Stimulated activated CD4-positive, alpha-beta T cell treated with anti-CD3 and anti-CD28 coated beads, Interleukin-1b, Interleukin-23, amount 100 ng/mL, for 1 hour (primary cell): ENCODE measurements around the gene TRIM56.

Experiments
- DNase-seq, 2 donors: peaks; one replicate each; pipeline ENCODE4 v3.0.0-alpha.2; 2020; ENCODE audit warnings: low read depth in 2 of 2

The TRIM56 gene

GRCh38 chr7:101133621-101134398 lies 48.5 kb downstream of the TRIM56 start:
- no peak for DNase-seq

- no peak for DNase-seq
Observed at GRCh38 chr7:101134399-101134980, 49.2 kb downstream of the TRIM56 start.

DNA sequence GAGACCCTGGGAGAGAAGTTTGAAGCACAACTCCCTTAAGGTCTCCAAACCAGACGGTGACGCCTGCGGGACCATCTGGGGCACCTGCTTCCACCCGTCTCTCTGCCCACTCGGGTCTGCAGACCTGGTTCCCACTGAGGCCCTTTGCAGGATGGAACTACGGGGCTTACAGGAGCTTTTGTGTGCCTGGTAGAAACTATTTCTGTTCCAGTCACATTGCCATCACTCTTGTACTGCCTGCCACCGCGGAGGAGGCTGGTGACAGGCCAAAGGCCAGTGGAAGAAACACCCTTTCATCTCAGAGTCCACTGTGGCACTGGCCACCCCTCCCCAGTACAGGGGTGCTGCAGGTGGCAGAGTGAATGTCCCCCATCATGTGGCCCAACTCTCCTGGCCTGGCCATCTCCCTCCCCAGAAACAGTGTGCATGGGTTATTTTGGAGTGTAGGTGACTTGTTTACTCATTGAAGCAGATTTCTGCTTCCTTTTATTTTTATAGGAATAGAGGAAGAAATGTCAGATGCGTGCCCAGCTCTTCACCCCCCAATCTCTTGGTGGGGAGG lies 52.5 kb downstream of the TRIM56 start:
- DNase-seq: no peak

DNA sequence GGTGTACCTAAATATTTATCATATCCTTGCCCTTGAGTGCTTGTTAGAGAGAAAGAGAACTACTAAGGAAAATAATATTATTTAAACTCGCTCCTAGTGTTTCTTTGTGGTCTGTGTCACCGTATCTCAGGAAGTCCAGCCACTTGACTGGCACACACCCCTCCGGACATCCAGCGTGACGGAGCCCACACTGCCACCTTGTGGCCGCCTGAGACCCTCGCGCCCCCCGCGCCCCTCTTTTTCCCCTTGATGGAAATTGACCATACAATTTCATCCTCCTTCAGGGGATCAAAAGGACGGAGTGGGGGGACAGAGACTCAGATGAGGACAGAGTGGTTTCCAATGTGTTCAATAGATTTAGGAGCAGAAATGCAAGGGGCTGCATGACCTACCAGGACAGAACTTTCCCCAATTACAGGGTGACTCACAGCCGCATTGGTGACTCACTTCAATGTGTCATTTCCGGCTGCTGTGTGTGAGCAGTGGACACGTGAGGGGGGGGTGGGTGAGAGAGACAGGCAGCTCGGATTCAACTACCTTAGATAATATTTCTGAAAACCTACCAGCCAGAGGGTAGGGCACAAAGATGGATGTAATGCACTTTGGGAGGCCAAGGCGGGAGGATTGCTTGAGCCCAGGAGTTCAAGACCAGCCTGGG lies 53.1 kb downstream of the TRIM56 start:
- DNase-seq: peak; percentile 64 to 70

DNA sequence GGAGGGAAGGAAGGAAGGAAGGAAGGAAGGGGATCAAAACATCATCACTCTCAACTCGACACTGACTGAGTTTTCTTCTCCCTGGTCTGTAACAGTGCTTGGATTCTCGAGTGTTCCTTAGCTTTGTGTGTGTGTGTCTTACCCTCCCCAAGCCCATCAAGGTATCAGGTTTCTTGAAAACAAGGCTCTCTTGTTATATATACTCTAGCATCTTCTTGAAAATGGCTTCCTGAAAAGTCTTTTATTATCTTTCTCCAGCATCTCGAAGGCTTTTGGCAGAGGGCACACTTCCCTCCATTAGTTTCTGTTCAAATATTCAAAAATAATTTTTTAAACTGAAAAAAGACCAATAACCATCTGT lies 55.0 kb downstream of the TRIM56 start:
- DNase-seq: no peak

DNA sequence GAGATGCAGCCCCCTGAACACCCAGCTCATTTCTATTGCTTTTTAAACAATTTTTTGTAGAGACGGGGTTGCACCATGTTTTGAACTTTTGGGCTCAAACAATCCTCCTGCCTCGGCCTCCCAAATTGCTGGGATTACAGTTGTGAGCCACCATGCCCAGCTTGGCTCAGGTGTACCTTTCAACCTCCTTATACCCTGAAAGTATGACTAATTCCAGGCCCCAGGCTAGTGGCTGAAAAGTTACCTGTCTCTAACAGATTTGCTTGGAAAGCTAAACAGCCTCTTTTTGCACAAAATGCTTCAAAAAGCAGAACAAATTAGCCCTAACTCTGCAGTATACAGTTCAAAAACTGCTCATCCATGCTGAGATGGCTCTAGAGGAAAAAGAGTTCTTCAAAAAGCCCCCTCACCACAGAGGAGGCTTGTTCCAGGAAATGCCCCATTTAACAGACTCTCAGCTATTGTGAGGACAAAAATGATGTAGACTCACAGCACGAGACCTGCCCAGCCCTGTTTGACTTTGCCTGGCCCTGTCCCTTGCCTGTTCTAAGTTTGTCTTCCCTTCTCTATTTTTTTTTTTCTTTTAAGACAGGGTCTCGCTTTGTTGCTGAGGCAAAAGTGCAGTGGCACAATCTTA lies 55.6 kb downstream of the TRIM56 start:
- no peak for DNase-seq
